IMR-90 (cell line): ENCODE measurements around the gene NXN.

Experiments
- BHLHE40 ChIP-seq: fragments of 150-350 bp; IDR thresholded peaks from 2 replicates; pipeline ENCODE4 v1.6.1; 2016; ENCODE audit warnings: mild to moderate bottlenecking, low read depth, low read length
- CEBPB ChIP-seq: IDR thresholded peaks from 2 replicates; pipeline ENCODE4 v1.6.1; 2012; ENCODE audit warnings: low read depth, low read length, improper control_type of control experiment
- MAFK ChIP-seq: IDR thresholded peaks from 2 replicates; pipeline ENCODE4 v1.6.1; 2012; ENCODE audit warnings: low read depth, low read length, improper control_type of control experiment
- MXI1 ChIP-seq: IDR thresholded peaks from 2 replicates; pipeline ENCODE4 v1.6.1; 2012; ENCODE audit warnings: low read depth, mild to moderate bottlenecking, low read length, moderate library complexity, borderline replicate concordance
- NFE2L2 ChIP-seq: fragments of 150-350 bp; IDR thresholded peaks from 2 replicates; pipeline ENCODE4 v1.6.1; 2016; ENCODE audit warnings: low read depth, mild to moderate bottlenecking, low read length
- POLR2A ChIP-seq: IDR thresholded peaks from 2 replicates; pipeline ENCODE4 v1.6.1; 2012; ENCODE audit warnings: mild to moderate bottlenecking, low read depth, low read length
- RCOR1 ChIP-seq: IDR thresholded peaks from 2 replicates; pipeline ENCODE4 v1.6.1; 2012; ENCODE audit warnings: mild to moderate bottlenecking, low read length, improper control_type of control experiment; ENCODE audit not compliant: insufficient replicate concordance
- USF2 ChIP-seq: fragments of 150-350 bp; IDR thresholded peaks from 2 replicates; pipeline ENCODE4 v1.6.1; 2017; ENCODE audit warnings: mild to moderate bottlenecking, antibody characterized with exemption, low read length, low read depth
- TF ChIP-seq, protein P1 (sequence below): conservative IDR thresholded peaks from 2 replicates; pipeline ENCODE4 v1.5.1; 2012; ENCODE audit warnings: mild to moderate bottlenecking, low read depth, low read length, improper control_type of control experiment

DNA sequence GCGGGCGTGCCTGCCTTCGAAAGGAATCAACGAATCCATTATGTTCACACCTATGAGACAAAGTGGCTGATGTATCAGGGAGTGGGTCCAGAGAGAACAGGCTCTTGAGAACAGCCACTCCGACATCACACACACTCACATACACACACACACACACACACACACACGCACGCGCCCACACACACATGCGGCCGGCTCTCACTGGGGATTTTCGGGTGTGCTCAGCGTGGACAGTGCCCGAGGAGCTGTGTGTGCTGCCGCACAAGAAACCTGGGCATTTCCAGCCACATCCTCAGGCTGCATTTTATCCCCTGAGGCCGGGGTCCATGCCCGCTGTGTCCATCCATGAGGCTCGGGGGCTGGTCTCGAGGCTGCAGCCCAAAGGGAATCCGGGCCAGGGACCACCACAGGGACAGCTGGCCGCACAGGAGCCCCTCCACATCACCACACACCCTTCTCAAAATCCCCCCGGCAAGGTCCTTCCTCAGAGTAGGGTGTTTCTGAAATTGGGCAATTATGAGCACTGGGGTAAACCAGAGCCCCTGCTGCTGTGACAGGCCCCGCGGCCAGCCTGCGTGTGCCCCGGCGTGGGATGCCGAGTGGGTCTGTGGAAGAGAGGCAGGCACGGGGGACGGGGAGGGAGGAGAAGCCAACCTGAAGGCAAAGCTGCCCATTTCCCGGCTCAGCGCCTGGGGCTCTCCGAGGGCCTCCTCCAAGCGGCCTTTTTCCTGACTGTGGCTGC, 172.6 kb downstream of the NXN start:
- TF ChIP-seq, protein P1, sequence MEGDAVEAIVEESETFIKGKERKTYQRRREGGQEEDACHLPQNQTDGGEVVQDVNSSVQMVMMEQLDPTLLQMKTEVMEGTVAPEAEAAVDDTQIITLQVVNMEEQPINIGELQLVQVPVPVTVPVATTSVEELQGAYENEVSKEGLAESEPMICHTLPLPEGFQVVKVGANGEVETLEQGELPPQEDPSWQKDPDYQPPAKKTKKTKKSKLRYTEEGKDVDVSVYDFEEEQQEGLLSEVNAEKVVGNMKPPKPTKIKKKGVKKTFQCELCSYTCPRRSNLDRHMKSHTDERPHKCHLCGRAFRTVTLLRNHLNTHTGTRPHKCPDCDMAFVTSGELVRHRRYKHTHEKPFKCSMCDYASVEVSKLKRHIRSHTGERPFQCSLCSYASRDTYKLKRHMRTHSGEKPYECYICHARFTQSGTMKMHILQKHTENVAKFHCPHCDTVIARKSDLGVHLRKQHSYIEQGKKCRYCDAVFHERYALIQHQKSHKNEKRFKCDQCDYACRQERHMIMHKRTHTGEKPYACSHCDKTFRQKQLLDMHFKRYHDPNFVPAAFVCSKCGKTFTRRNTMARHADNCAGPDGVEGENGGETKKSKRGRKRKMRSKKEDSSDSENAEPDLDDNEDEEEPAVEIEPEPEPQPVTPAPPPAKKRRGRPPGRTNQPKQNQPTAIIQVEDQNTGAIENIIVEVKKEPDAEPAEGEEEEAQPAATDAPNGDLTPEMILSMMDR: no peak
- TF ChIP-seq MXI1: no peak
- no peak for TF ChIP-seq MAFK
- TF ChIP-seq USF2: no peak
- no peak for TF ChIP-seq BHLHE40
- no peak for TF ChIP-seq POLR2A
- TF ChIP-seq RCOR1: no peak
- no peak for TF ChIP-seq CEBPB
- TF ChIP-seq NFE2L2: no peak
